GM23338 (cell line): ENCODE measurements around the gene UBXN4. TPM values are rescaled to one million over a fixed set of nuclear protein-coding genes. Genes with fewer than 3 reads are reported as not detected.

ENCODE experiments used
- ATAC-seq: fragments of 200-7000 bp; cut with Tn5 transposase; 3 replicates; pipeline ENCODE4 v1.9.1; 2020
- DNase-seq: peaks from one replicate; pipeline ENCODE4 v3.0.0-alpha.2; 2015; ENCODE audit warnings: low spot score
- H2AFZ ChIP-seq: fragments of 200-600 bp; sonication (generic); 2 replicates; pipeline ENCODE4 v1.8.0; 2016; ENCODE audit warnings: antibody characterized with exemption, mild to moderate bottlenecking, moderate library complexity
- H3F3A ChIP-seq: fragments of 200-600 bp; sonication (generic); replicated peaks from 2 replicates; pipeline ENCODE4 v1.8.0; 2017; ENCODE audit warnings: antibody characterized with exemption, mixed run types, low read depth
- H3K27ac ChIP-seq: fragments of 200-600 bp; sonication (generic); 2 replicates; pipeline ENCODE4 v1.6.1; 2016; ENCODE audit warnings: low read depth
- H3K27me3 ChIP-seq: fragments of 200-600 bp; sonication (generic); 2 replicates; pipeline ENCODE4 v1.8.0; 2016; ENCODE audit warnings: mild to moderate bottlenecking, mixed run types, moderate library complexity; ENCODE audit not compliant: insufficient read depth
- H3K36me3 ChIP-seq: fragments of 200-600 bp; sonication (generic); 2 replicates; pipeline ENCODE4 v1.8.0; 2016; ENCODE audit warnings: mild to moderate bottlenecking; ENCODE audit not compliant: insufficient read depth
- H3K4me1 ChIP-seq: fragments of 200-600 bp; sonication (generic); 2 replicates; pipeline ENCODE4 v1.8.0; 2016; ENCODE audit warnings: mild to moderate bottlenecking, moderate library complexity; ENCODE audit not compliant: insufficient read depth
- H3K4me2 ChIP-seq: fragments of 200-600 bp; sonication (generic); 2 replicates; pipeline ENCODE4 v1.7.1; 2017; ENCODE audit warnings: mixed run types
- H3K4me3 ChIP-seq: fragments of 200-600 bp; sonication (generic); 2 replicates; pipeline ENCODE4 v1.6.1; 2016; ENCODE audit warnings: mixed run types
- H3K79me2 ChIP-seq: fragments of 200-600 bp; sonication (generic); replicated peaks from 2 replicates; pipeline ENCODE4 v1.8.0; 2017; ENCODE audit warnings: mild to moderate bottlenecking; ENCODE audit not compliant: insufficient read depth
- H3K9me2 ChIP-seq: fragments of 200-600 bp; sonication (generic); 2 replicates; pipeline ENCODE4 v1.8.0; 2017; ENCODE audit not compliant: insufficient read depth
- H4K20me1 ChIP-seq: fragments of 200-600 bp; sonication (generic); replicated peaks from 2 replicates; pipeline ENCODE4 v1.8.0; 2017; ENCODE audit warnings: mild to moderate bottlenecking; ENCODE audit not compliant: insufficient read depth
- H3K27ac Mint-ChIP-seq: 2 replicates; pipeline ENCODE4 v1.8.0; 2020; ENCODE audit warnings: inconsistent platforms, mild to moderate bottlenecking, moderate library complexity, mixed read lengths
- H3K27me3 Mint-ChIP-seq: 3 replicates; pipeline ENCODE4 v1.8.0; 2022; ENCODE audit warnings: low read depth, mild to moderate bottlenecking, moderate library complexity, mixed read lengths, inconsistent platforms; ENCODE audit not compliant: insufficient read depth, poor library complexity
- H3K36me3 Mint-ChIP-seq: 3 replicates; pipeline ENCODE4 v1.8.0; 2021; ENCODE audit warnings: low read depth, mild to moderate bottlenecking, inconsistent platforms, moderate library complexity, mixed read lengths
- H3K4me1 Mint-ChIP-seq: 3 replicates; pipeline ENCODE4 v1.8.0; 2020; ENCODE audit warnings: mild to moderate bottlenecking, inconsistent platforms, mixed read lengths
- H3K4me3 Mint-ChIP-seq: 3 replicates; pipeline ENCODE4 v1.8.0; 2021; ENCODE audit warnings: moderate library complexity, mild to moderate bottlenecking, inconsistent platforms, mixed read lengths
- H3K9me3 Mint-ChIP-seq: 3 replicates; pipeline ENCODE4 v1.8.0; 2020; ENCODE audit warnings: moderate library complexity, mild to moderate bottlenecking, inconsistent platforms, mixed read lengths
- CREB1 ChIP-seq: fragments of 250-450 bp; sonication (Bioruptor Pico); IDR thresholded peaks from 2 replicates; pipeline ENCODE4 v1.5.0; 2020; ENCODE audit warnings: low read depth, mild to moderate bottlenecking, moderate library complexity
- CTCF ChIP-seq, 2 experiments: fragments of 200-600 bp in 1 of 2; sonication (generic) in 1 of 2; conservative IDR thresholded peaks; 2 replicates each; pipeline versions ENCODE4 v1.5.1 to v1.6.1; 2016 to 2017; ENCODE audit warnings: antibody characterized with exemption in 2 of 2, low read depth in 2 of 2, mild to moderate bottlenecking in 2 of 2, moderate library complexity in 1 of 2
- ETS1 ChIP-seq: IDR thresholded peaks from 2 replicates; pipeline ENCODE4 v1.6.1; 2016; ENCODE audit warnings: antibody characterized with exemption
- EZH2 ChIP-seq: fragments of 200-600 bp; sonication (generic); IDR thresholded peaks from one replicate; pipeline ENCODE4 v1.8.0; 2017; ENCODE audit warnings: antibody characterized with exemption, mild to moderate bottlenecking, low read depth; ENCODE audit not compliant: unreplicated experiment
- EZH2phosphoT487 ChIP-seq: fragments of 200-600 bp; sonication (generic); IDR thresholded peaks from one replicate; pipeline ENCODE4 v1.8.1; 2018; ENCODE audit warnings: antibody characterized with exemption; ENCODE audit not compliant: unreplicated experiment
- JUNB ChIP-seq: IDR thresholded peaks from one replicate; pipeline ENCODE4 v1.6.1; 2016; ENCODE audit warnings: antibody characterized with exemption; ENCODE audit not compliant: unreplicated experiment
- NANOG ChIP-seq: IDR thresholded peaks from 2 replicates; pipeline ENCODE4 v1.6.1; 2016; ENCODE audit warnings: antibody characterized with exemption, borderline replicate concordance
- POLR2AphosphoS5 ChIP-seq: IDR thresholded peaks from 2 replicates; pipeline ENCODE4 v1.6.1; 2016; ENCODE audit warnings: antibody characterized with exemption, low read depth
- REST ChIP-seq: IDR thresholded peaks from one replicate; pipeline ENCODE4 v1.6.1; 2018; ENCODE audit warnings: antibody characterized with exemption; ENCODE audit not compliant: unreplicated experiment
- STAT1 ChIP-seq: IDR thresholded peaks from one replicate; pipeline ENCODE4 v1.6.1; 2016; ENCODE audit warnings: antibody characterized with exemption; ENCODE audit not compliant: unreplicated experiment
- ZNF114 ChIP-seq: fragments of 250-450 bp; sonication (Bioruptor Pico); IDR thresholded peaks from 2 replicates; pipeline ENCODE4 v1.5.0; 2020; ENCODE audit warnings: mild to moderate bottlenecking, moderate library complexity
- ZNF331 ChIP-seq: fragments of 250-450 bp; sonication (Bioruptor Pico); IDR thresholded peaks from 2 replicates; pipeline ENCODE4 v1.5.0; 2020; ENCODE audit warnings: low read depth, mild to moderate bottlenecking, moderate library complexity
- polyA plus RNA-seq: library from polyadenylated mRNA; unstranded; fragments of >200 nt; fragmentation: Nextera tagmentation; extraction: Ambion mirVana; gene quantifications from 2 replicates; pipeline ENCODE4 v1.2.1, GENCODE V29; 2016
- total RNA-seq: library from RNA; depleted of rRNA; stranded (reverse); fragments of >200 nt; shearing (Covaris generic); gene quantifications from 2 replicates; pipeline ENCODE4 v1.2.3, GENCODE V29; 2014

UBXN4 gene
- total and polyA plus RNA-seq, 2 experiments from 2014 or later = 57.6 to 226 TPM

GRCh38 chr2:135829378-135830135 is 87.9 kb downstream of the UBXN4 start:
- H3K36me3 ChIP-seq = no peaks in the 10 kb centered on the region
- Mint-ChIP-seq H3K4me1 (no peaks in the 10 kb centered on the region), H3K9me3 (no peaks in the 10 kb centered on the region), H3K27ac (no peak overlapping the region), H3K4me3 (no peak overlapping the region), H3K36me3 (no peaks in the 10 kb centered on the region), H3K27me3 (peaks cover 2% of the 10 kb centered on the region)
- H4K20me1 ChIP-seq = no peaks in the 10 kb centered on the region
- H3K4me3 ChIP-seq = no peak overlapping the region
- no peaks in the 10 kb centered on the region for H3K4me1 ChIP-seq
- H3K9me2 ChIP-seq = no peaks in the 10 kb centered on the region
- H2AFZ ChIP-seq = no peak overlapping the region
- TF ChIP-seq ETS1 (no peak), JUNB (no peak), STAT1 (no peak), EZH2 (no peak), CREB1 (CRISPR knock-in tag) (no peak), POLR2AphosphoS5 (no peak), ZNF331 (no peak), EZH2phosphoT487 (no peak), NANOG (no peak)
- no peak overlapping the region for H3K27ac ChIP-seq
- no peaks in the 10 kb centered on the region for H3F3A ChIP-seq
- DNase-seq = no peak
- no peak overlapping the region for H3K4me2 ChIP-seq
- ATAC-seq = no peak
- H3K79me2 ChIP-seq = no peaks in the 10 kb centered on the region
- no peaks in the 10 kb centered on the region for H3K27me3 ChIP-seq

GRCh38 chr2:135831180-135831812 is 89.6 kb downstream of the UBXN4 start:
- ATAC-seq (no peak), DNase-seq (no peak)
- Mint-ChIP-seq H3K9me3 (no peaks in the 10 kb centered on the region), H3K4me3 (no peak overlapping the region), H3K36me3 (no peaks in the 10 kb centered on the region), H3K27ac (no peak overlapping the region), H3K4me1 (no peaks in the 10 kb centered on the region), H3K27me3 (peaks cover 2% of the 10 kb centered on the region)
- Histone ChIP-seq H3K27me3 (no peaks in the 10 kb centered on the region), H2AFZ (no peak overlapping the region), H3F3A (no peaks in the 10 kb centered on the region), H3K9me2 (no peaks in the 10 kb centered on the region), H3K4me2 (no peak overlapping the region), H3K4me1 (no peaks in the 10 kb centered on the region), H3K27ac (no peak overlapping the region), H3K36me3 (no peaks in the 10 kb centered on the region), H3K79me2 (no peaks in the 10 kb centered on the region), H4K20me1 (no peaks in the 10 kb centered on the region), H3K4me3 (no peak overlapping the region)
- no peak for TF ChIP-seq CTCF (conservative IDR thresholded peaks at IDR 0.05; ENCODE audit: low read depth in 2 of 2)
- no peak for TF ChIP-seq NANOG
- TF ChIP-seq POLR2AphosphoS5 = no peak
- no peak for TF ChIP-seq ZNF114
- no peak for TF ChIP-seq EZH2phosphoT487
- no peak for TF ChIP-seq REST
- TF ChIP-seq ETS1 = no peak
- TF ChIP-seq CREB1 (CRISPR knock-in tag) = no peak
- TF ChIP-seq EZH2 = no peak
- TF ChIP-seq ZNF331 = no peak
- TF ChIP-seq JUNB = no peak
- no peak for TF ChIP-seq STAT1
